ENCODE measurements around the gene DPH6.

DNA sequence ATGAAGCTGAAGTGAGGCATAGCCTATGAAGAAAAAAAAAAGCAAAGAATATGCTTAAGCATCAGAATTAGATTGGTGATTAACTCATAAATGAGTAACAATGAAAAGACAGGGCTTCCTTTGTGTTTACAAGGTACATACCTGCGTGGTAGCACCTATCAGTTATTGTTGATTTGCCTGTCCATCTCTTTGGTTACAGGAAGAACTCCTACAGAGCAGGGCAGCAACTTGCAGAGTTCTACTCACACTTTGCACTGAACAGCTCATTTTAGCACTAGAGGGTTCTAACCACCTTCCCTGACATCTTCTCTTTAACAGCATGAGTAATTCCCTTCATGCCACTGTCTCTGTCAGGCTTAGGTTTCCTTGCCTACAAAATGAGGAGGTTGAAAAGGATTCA, 166.0 kb downstream of the DPH6 start:
- TF ChIP-seq, protein P1, sequence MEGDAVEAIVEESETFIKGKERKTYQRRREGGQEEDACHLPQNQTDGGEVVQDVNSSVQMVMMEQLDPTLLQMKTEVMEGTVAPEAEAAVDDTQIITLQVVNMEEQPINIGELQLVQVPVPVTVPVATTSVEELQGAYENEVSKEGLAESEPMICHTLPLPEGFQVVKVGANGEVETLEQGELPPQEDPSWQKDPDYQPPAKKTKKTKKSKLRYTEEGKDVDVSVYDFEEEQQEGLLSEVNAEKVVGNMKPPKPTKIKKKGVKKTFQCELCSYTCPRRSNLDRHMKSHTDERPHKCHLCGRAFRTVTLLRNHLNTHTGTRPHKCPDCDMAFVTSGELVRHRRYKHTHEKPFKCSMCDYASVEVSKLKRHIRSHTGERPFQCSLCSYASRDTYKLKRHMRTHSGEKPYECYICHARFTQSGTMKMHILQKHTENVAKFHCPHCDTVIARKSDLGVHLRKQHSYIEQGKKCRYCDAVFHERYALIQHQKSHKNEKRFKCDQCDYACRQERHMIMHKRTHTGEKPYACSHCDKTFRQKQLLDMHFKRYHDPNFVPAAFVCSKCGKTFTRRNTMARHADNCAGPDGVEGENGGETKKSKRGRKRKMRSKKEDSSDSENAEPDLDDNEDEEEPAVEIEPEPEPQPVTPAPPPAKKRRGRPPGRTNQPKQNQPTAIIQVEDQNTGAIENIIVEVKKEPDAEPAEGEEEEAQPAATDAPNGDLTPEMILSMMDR (IDR thresholded peaks at IDR 0.05): no peak
- TF ChIP-seq, protein P2, sequence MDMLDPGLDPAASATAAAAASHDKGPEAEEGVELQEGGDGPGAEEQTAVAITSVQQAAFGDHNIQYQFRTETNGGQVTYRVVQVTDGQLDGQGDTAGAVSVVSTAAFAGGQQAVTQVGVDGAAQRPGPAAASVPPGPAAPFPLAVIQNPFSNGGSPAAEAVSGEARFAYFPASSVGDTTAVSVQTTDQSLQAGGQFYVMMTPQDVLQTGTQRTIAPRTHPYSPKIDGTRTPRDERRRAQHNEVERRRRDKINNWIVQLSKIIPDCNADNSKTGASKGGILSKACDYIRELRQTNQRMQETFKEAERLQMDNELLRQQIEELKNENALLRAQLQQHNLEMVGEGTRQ (CRISPR knock-in tag; IDR thresholded peaks at IDR 0.05): no peak
- TF ChIP-seq, protein P3, sequence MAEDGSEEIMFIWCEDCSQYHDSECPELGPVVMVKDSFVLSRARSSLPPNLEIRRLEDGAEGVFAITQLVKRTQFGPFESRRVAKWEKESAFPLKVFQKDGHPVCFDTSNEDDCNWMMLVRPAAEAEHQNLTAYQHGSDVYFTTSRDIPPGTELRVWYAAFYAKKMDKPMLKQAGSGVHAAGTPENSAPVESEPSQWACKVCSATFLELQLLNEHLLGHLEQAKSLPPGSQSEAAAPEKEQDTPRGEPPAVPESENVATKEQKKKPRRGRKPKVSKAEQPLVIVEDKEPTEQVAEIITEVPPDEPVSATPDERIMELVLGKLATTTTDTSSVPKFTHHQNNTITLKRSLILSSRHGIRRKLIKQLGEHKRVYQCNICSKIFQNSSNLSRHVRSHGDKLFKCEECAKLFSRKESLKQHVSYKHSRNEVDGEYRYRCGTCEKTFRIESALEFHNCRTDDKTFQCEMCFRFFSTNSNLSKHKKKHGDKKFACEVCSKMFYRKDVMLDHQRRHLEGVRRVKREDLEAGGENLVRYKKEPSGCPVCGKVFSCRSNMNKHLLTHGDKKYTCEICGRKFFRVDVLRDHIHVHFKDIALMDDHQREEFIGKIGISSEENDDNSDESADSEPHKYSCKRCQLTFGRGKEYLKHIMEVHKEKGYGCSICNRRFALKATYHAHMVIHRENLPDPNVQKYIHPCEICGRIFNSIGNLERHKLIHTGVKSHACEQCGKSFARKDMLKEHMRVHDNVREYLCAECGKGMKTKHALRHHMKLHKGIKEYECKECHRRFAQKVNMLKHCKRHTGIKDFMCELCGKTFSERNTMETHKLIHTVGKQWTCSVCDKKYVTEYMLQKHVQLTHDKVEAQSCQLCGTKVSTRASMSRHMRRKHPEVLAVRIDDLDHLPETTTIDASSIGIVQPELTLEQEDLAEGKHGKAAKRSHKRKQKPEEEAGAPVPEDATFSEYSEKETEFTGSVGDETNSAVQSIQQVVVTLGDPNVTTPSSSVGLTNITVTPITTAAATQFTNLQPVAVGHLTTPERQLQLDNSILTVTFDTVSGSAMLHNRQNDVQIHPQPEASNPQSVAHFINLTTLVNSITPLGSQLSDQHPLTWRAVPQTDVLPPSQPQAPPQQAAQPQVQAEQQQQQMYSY (CRISPR knock-in tag; IDR thresholded peaks at IDR 0.05): no peak
- TF ChIP-seq, protein P4, sequence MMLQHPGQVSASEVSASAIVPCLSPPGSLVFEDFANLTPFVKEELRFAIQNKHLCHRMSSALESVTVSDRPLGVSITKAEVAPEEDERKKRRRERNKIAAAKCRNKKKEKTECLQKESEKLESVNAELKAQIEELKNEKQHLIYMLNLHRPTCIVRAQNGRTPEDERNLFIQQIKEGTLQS (CRISPR knock-in tag; conservative IDR thresholded peaks at IDR 0.05): no peak
- TF ChIP-seq, protein P5, sequence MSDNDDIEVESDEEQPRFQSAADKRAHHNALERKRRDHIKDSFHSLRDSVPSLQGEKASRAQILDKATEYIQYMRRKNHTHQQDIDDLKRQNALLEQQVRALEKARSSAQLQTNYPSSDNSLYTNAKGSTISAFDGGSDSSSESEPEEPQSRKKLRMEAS (CRISPR knock-in tag; IDR thresholded peaks at IDR 0.05): no peak
- no peak for TF ChIP-seq MXD4 (CRISPR knock-in tag; IDR thresholded peaks at IDR 0.05; ENCODE audit: borderline replicate concordance)
- TF ChIP-seq, protein P6, sequence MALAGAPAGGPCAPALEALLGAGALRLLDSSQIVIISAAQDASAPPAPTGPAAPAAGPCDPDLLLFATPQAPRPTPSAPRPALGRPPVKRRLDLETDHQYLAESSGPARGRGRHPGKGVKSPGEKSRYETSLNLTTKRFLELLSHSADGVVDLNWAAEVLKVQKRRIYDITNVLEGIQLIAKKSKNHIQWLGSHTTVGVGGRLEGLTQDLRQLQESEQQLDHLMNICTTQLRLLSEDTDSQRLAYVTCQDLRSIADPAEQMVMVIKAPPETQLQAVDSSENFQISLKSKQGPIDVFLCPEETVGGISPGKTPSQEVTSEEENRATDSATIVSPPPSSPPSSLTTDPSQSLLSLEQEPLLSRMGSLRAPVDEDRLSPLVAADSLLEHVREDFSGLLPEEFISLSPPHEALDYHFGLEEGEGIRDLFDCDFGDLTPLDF (CRISPR knock-in tag; IDR thresholded peaks at IDR 0.05): no peak
